ENCODE data around the gene ACOX2. TPM values are rescaled to one million over a fixed set of nuclear protein-coding genes. Genes with fewer than 3 reads are reported as not detected.
A peak's percentile ranks its signal among the peaks of the same experiment; 100 is the strongest.

Gene ACOX2
- total and polyA plus RNA-seq, 2 of the 13 experiments (the other 11 are each of a cell fraction or from before 2014, with no cell fraction given), result 42.6 to 98.5 TPM

GRCh38 chr3:58520403-58521335, 16.3 kb downstream of the ACOX2 start (continued):
- TF ChIP-seq NFAT5 (CRISPR knock-in tag; IDR thresholded peaks at IDR 0.05) (peak; percentile 74), ZNF280B (CRISPR knock-in tag; IDR thresholded peaks at IDR 0.05; ENCODE audit: borderline replicate concordance) (peak; percentile 83; the same call in 1 of the 2 replicates), TRIM24 (CRISPR knock-in tag; IDR thresholded peaks at IDR 0.05) (no peak), RFXANK (CRISPR knock-in tag; IDR thresholded peaks at IDR 0.05) (no peak), ZNF546 (CRISPR knock-in tag; conservative IDR thresholded peaks at IDR 0.05) (peak; percentile 81), JUND (CRISPR knock-in tag; IDR thresholded peaks at IDR 0.05) (no peak), RBM39 (IDR thresholded peaks at IDR 0.05; ENCODE audit: low read depth, low read length, poor library complexity, severe bottlenecking) (no peak), ZNF737 (CRISPR knock-in tag; IDR thresholded peaks at IDR 0.05; ENCODE audit: borderline replicate concordance) (0 out of 2 replicates have a peak, but pooled peaks have one; percentile 27), TAF1 (CRISPR knock-in tag; IDR thresholded peaks at IDR 0.05) (no peak), HBP1 (CRISPR knock-in tag; IDR thresholded peaks at IDR 0.05; ENCODE audit: low read depth) (no peak), ZNF713 (CRISPR knock-in tag; IDR thresholded peaks at IDR 0.05) (peak; percentile 37; the same call in 1 of the 2 replicates), ATF3 (CRISPR knock-in tag; IDR thresholded peaks at IDR 0.05) (no peak), ZNF331 (CRISPR knock-in tag; IDR thresholded peaks at IDR 0.05) (peak; percentile 71; the same call in 1 of the 2 replicates), SCMH1 (CRISPR knock-in tag; IDR thresholded peaks at IDR 0.05; ENCODE audit: borderline replicate concordance) (no peak), ZNF782 (CRISPR knock-in tag; IDR thresholded peaks at IDR 0.05; ENCODE audit: borderline replicate concordance) (no peak; the same call in 1 of the 2 replicates), THAP9 (CRISPR knock-in tag; IDR thresholded peaks at IDR 0.05; ENCODE audit: borderline replicate concordance) (peak; percentile 18; the same call in 1 of the 2 replicates)
